Liver (tissue), 9 donors: ENCODE measurements around the gene MVB12B. TPM values are rescaled to one million over a fixed set of nuclear protein-coding genes. Genes with fewer than 3 reads are reported as not detected.

ENCODE experiments used
- DNase-seq: peaks from one replicate; pipeline ENCODE4 v3.0.0-alpha.2; 2017; ENCODE audit warnings: low spot score
- H3K27ac ChIP-seq, 2 donors: one replicate each; pipeline ENCODE4 v1.7.0; 2013; ENCODE audit warnings: inconsistent platforms in 2 of 2, low read length in 2 of 2, control low read depth in 1 of 2, low read depth in 1 of 2, mild to moderate bottlenecking in 1 of 2
- H3K27me3 ChIP-seq, 4 donors: one replicate each; pipeline versions ENCODE4 v1.6.1 to v1.7.0; 2013; ENCODE audit warnings: low read length in 3 of 4, inconsistent platforms in 1 of 4, mild to moderate bottlenecking in 1 of 4, moderate library complexity in 1 of 4; ENCODE audit not compliant: control insufficient read depth in 4 of 4, insufficient read depth in 4 of 4
- H3K36me3 ChIP-seq, 4 donors: one replicate each; pipeline versions ENCODE4 v1.6.1 to v1.7.0; 2013; ENCODE audit warnings: low read length in 3 of 4, mild to moderate bottlenecking in 3 of 4, low read depth in 1 of 4, moderate library complexity in 1 of 4; ENCODE audit not compliant: control insufficient read depth in 4 of 4, insufficient read depth in 3 of 4
- H3K4me1 ChIP-seq, 4 donors: one replicate each; pipeline versions ENCODE4 v1.6.1 to v1.7.0; 2013; ENCODE audit warnings: low read length in 3 of 4, mild to moderate bottlenecking in 3 of 4, moderate library complexity in 1 of 4; ENCODE audit not compliant: control insufficient read depth in 4 of 4, insufficient read depth in 4 of 4
- H3K4me3 ChIP-seq, 3 donors: one replicate each; pipeline versions ENCODE4 v1.6.1 to v1.7.0; 2013; ENCODE audit warnings: low read length in 3 of 3, control low read depth in 1 of 3, low read depth in 1 of 3, mild to moderate bottlenecking in 1 of 3
- H3K9ac ChIP-seq, 2 donors: one replicate each; pipeline ENCODE4 v1.7.0; 2013; ENCODE audit warnings: low read length in 2 of 2, mild to moderate bottlenecking in 2 of 2, moderate library complexity in 2 of 2, control low read depth in 1 of 2, low read depth in 1 of 2
- H3K9me3 ChIP-seq, 4 donors: one replicate each; pipeline versions ENCODE4 v1.6.1 to v1.7.0; 2013; ENCODE audit warnings: low read length in 3 of 4; ENCODE audit not compliant: control insufficient read depth in 4 of 4
- ATF3 ChIP-seq: IDR thresholded peaks from 2 replicates; pipeline ENCODE4 v1.6.1; 2016; ENCODE audit warnings: antibody characterized with exemption
- CTCF ChIP-seq: fragments of 150-350 bp; IDR thresholded peaks from 2 replicates; pipeline ENCODE4 v1.5.1; 2017; ENCODE audit warnings: improper control_type of control experiment, low read depth, low read length; ENCODE audit not compliant: missing input control
- FOXA1 ChIP-seq: IDR thresholded peaks from 2 replicates; pipeline ENCODE4 v1.6.1; 2016; ENCODE audit warnings: antibody characterized with exemption
- FOXA2 ChIP-seq: IDR thresholded peaks from 2 replicates; pipeline ENCODE4 v1.6.1; 2016; ENCODE audit warnings: antibody characterized with exemption
- GABPA ChIP-seq, 2 donors: IDR thresholded peaks in 1 of 2; conservative IDR thresholded peaks in 1 of 2; 2 replicates each; pipeline ENCODE4 v1.6.1; 2016; ENCODE audit warnings: antibody characterized with exemption in 2 of 2, mild to moderate bottlenecking in 1 of 2, moderate library complexity in 1 of 2
- HNF4A ChIP-seq, 2 donors: conservative IDR thresholded peaks; 2 replicates each; pipeline ENCODE4 v1.6.1; 2016; ENCODE audit warnings: antibody characterized with exemption in 2 of 2, mild to moderate bottlenecking in 2 of 2
- NR2F2 ChIP-seq: IDR thresholded peaks from 2 replicates; pipeline ENCODE4 v1.6.1; 2016; ENCODE audit warnings: antibody characterized with exemption
- REST ChIP-seq: IDR thresholded peaks from 2 replicates; pipeline ENCODE4 v1.6.1; 2016; ENCODE audit warnings: antibody characterized with exemption, mild to moderate bottlenecking
- RXRA ChIP-seq, 2 donors: IDR thresholded peaks; 2 replicates each; pipeline ENCODE4 v1.6.1; 2017 to 2018; ENCODE audit warnings: antibody characterized with exemption in 2 of 2, mild to moderate bottlenecking in 1 of 2
- SP1 ChIP-seq: IDR thresholded peaks from 2 replicates; pipeline ENCODE4 v1.6.1; 2018; ENCODE audit warnings: antibody characterized with exemption, mild to moderate bottlenecking
- TAF1 ChIP-seq: conservative IDR thresholded peaks from 2 replicates; pipeline ENCODE4 v1.6.1; 2016; ENCODE audit warnings: antibody characterized with exemption, mild to moderate bottlenecking
- YY1 ChIP-seq: IDR thresholded peaks from 2 replicates; pipeline ENCODE4 v1.6.1; 2016; ENCODE audit warnings: antibody characterized with exemption, mild to moderate bottlenecking
- ZBTB33 ChIP-seq: IDR thresholded peaks from 2 replicates; pipeline ENCODE4 v1.6.1; 2016; ENCODE audit warnings: antibody characterized with exemption
- WGBS: extraction: QIAGEN DNeasy Blood & Tissue Kit; methylation state at CpG from one replicate; pipeline ENCODE4 v1.1.7; 2013; 5-methylcytosine and 5-hydroxymethylcytosine counted together
- polyA plus RNA-seq, 2 donors: library from polyadenylated mRNA; stranded (reverse) in 1 of 2; unstranded in 1 of 2; fragments of 200-250 nt in 1 of 2; fragments of >200 nt in 1 of 2; fragmentation: Nextera tagmentation in 1 of 2; extraction: Ambion mirVana in 1 of 2; gene quantifications; one replicate each; pipeline versions ENCODE4 v1.2.1 to v1.2.3, GENCODE V29; 2013 to 2015
- total RNA-seq, 2 donors: library from RNA; depleted of rRNA; stranded (reverse); fragments of >200 nt; gene quantifications; one replicate each; pipeline ENCODE4 v1.2.3, GENCODE V29; 2014
- donor health status: healthy.
- donor health status: healthy.
- donor health status: healthy.
- donor health status: healthy.
- donor health status: healthy.

MVB12B gene
- total and polyA plus RNA-seq, 4 donors = 5.3 to 12.4 (median 8.4) TPM

- Histone ChIP-seq H3K4me1 (no peaks in the 10 kb centered on the region), H3K9me3 (no peaks in the 10 kb centered on the region), H3K4me3 (no peak overlapping the region), H3K27ac (no peak overlapping the region), H3K36me3 (peaks cover 0 to 7% (median 2%) of the 10 kb centered on the region in 4 donors), H3K27me3 (no peaks in the 10 kb centered on the region), H3K9ac (no peak overlapping the region)
- TF ChIP-seq ZBTB33 = no peak
- no peak for TF ChIP-seq RXRA (IDR thresholded peaks at IDR 0.05)
- TF ChIP-seq REST = no peak
- no peak for TF ChIP-seq CTCF
- TF ChIP-seq TAF1 = no peak
- TF ChIP-seq FOXA2 = no peak
- TF ChIP-seq GABPA (IDR thresholded peaks at IDR 0.05 in 1 of 2, conservative IDR thresholded peaks at IDR 0.05 in 1 of 2) = no peak
- no peak for TF ChIP-seq FOXA1
- TF ChIP-seq YY1 = no peak
- no peak for TF ChIP-seq NR2F2
- TF ChIP-seq SP1 = no peak
- TF ChIP-seq ATF3 = no peak
- no peak for DNase-seq
- 97% methylated on average over 11 of the region's 11 CpGs for WGBS
Measured at GRCh38 chr9:126464694-126465441, 138.2 kb downstream of the MVB12B start.

GRCh38 chr9:126465977-126466376, 139.3 kb downstream of the MVB12B start:
- TF ChIP-seq HNF4A (conservative IDR thresholded peaks at IDR 0.05) (no peak), FOXA1 (no peak)
- H3K9ac ChIP-seq = no peak overlapping the region
- H3K27me3 ChIP-seq = no peaks in the 10 kb centered on the region
- no peaks in the 10 kb centered on the region for H3K9me3 ChIP-seq
- H3K36me3 ChIP-seq = peaks cover 0 to 7% (median 2%) of the 10 kb centered on the region in 4 donors
- WGBS = 96% methylated on average over 6 of the region's 6 CpGs
- H3K27ac ChIP-seq = no peak overlapping the region
- no peak overlapping the region for H3K4me3 ChIP-seq
- no peak for DNase-seq
- no peaks in the 10 kb centered on the region for H3K4me1 ChIP-seq
